ENCODE measurements around the gene ZZZ3.

DNA sequence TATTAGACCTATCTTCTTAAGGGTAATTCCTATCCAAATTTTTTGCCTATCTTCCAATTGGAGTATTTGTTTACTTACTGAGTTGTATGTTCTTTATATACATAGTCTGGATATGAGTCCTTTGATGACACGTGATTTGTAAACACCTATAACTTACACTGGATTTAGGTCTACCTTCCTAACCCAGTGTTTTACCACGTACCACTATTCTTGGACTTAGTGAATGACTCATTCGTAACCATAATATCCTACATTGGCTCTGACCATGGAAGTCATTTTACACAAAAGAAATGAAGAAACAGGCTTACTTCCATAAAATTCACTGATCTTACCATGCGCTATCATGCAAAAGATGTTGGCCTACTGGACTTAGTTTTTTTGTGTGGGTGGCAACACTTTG, 23.9 kb upstream of the ZZZ3 start:
- TF ChIP-seq CTCF (IDR thresholded peaks at IDR 0.05; ENCODE audit: poor library complexity) (no peak), EZH2phosphoT487 (IDR thresholded peaks at IDR 0.05; ENCODE audit: low read depth, severe bottlenecking, unreplicated experiment) (no peak)

Data from hepatocyte (in vitro differentiated cells).